ENCODE data around the gene CALR.
"Not testable (repeated sequence)": the region's sequence is repeated elsewhere in the genome, so short reads cannot be mapped to it uniquely, and the experiment has no call there.

Gene CALR

DNA sequence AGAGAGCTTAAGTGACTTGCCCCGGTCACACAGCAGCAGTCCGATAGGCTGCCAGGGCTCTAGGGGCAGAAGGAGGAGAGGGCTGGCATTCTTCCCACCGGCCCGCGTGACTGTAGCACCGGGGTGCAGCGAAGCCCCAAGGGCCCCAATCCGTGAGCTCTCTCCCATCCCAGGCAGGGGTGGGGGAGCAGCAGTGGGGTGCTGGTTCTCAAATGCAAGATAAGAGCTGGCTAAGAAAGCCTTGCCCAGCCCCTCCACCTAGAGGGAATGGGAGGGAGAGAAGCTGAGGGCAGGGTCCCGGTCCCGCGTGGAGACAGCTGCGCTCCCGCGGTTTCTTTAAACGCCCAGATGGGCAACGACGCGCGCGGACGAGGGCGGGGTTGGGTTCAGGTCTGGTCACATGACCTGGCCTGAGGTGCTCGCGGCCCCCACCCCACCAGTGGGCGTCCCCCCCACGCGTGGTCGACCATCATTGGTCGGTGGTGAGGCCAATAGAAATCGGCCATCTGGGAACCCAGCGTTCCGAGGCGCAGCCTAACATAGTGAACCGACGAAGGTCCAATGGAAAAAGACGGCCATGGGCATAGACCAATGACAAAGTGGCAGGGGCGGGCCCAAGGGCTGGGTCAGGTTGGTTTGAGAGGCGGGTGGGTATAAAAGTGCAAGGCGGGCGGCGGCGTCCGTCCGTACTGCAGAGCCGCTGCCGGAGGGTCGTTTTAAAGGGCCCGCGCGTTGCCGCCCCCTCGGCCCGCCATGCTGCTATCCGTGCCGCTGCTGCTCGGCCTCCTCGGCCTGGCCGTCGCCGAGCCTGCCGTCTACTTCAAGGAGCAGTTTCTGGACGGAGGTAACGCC, at the start of gene CALR:
Gene CALR (plus strand): TSS at position 683 of the 852 bp plus-strand sequence. CDS start 71 bp downstream, at position 754.
- peak; percentile 99 to 100 for DNase-seq

- DNase-seq: not testable (repeated sequence)
These were observed 48.1 kb upstream of the CALR start for GRCh38 chr19:12890299-12890786.

GRCh38 chr19:12890787-12891552, 47.4 kb upstream of the CALR start, which contains the start of gene GCDH:
Gene GCDH, plus strand, starts transcription at chr19:12891160. Its CDS starts 145 bp downstream, at chr19:12891305.
- peak; percentile 99 for DNase-seq

- no peak for DNase-seq
These were observed 46.8 kb upstream of the CALR start for GRCh38 chr19:12891553-12892021.

DNA sequence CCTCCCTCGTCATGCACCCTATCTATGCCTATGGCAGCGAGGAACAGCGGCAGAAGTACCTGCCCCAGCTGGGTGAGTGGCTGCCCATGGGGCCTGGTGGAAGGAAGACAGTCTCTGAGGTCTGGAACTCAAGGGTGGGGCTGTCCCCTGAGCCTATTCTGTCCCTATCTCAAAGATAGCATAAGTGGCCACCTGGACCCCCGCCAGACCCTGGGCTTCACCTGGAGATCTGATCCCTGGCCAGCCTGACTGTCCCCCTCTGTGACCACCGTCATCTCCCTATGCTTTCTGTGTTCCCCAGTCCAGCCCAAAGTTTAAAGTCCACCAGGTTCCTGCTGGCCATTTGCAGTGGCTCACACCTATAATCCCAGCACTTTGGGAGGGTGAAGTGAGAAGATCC, 44.8 kb upstream of the CALR start:
- DNase-seq: no peak

- DNase-seq: no peak
These were observed 41.9 kb upstream of the CALR start for GRCh38 chr19:12896460-12896859.

DNA sequence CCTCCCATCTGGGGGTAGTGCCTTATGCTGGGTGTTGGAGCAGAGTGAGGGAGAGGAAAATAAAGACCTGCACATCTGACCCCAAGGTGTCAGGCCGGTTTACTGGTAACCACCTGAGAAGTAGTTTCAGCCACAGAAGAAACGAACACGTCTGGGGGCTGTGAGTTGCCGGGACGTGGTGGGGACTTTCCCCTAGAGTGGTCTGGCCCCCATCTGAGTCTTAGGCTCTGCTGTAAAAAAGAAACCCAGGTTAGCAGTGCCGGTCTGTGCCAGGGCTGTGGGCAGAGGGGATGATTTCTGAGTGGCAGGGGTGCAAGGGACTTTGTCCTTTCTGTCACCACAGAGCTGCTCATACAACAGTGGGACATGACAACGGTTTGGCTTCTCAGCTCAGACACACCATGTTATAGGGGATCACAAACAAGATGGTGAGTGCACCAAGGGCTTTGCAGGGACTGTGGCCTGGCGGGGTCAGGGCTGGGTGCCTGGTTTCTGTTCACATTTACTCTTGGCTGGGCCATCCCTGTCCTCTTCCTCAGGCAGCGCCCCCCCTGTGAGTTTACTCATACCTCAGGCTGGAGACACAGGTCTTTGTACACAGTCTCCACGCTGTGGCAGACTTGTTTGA, 38.4 kb upstream of the CALR start:
- DNase-seq: no peak

DNA sequence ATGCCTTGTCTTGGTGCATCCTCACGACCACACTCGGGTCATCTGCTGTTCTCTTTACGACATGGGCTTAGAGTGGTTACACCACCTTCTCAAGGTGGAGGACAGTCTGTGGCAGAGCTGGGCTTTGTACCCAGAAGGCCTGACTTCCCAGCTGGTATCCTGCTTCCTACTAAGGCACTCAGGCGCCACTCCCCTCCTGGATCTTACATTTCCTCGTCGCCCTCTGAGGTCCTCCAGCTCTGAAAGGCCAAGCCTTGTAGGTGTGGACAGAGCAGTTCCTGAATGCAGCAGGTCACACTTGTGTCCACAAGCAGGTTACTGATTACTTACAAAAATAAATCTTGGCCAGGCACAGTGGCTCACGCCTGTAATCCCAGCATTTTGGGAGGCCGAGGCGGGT, 31.2 kb upstream of the CALR start:
- DNase-seq: no peak

- peak; percentile 81 to 92 for DNase-seq
These were observed 25.8 kb upstream of the CALR start for GRCh38 chr19:12912571-12912970.

DNA sequence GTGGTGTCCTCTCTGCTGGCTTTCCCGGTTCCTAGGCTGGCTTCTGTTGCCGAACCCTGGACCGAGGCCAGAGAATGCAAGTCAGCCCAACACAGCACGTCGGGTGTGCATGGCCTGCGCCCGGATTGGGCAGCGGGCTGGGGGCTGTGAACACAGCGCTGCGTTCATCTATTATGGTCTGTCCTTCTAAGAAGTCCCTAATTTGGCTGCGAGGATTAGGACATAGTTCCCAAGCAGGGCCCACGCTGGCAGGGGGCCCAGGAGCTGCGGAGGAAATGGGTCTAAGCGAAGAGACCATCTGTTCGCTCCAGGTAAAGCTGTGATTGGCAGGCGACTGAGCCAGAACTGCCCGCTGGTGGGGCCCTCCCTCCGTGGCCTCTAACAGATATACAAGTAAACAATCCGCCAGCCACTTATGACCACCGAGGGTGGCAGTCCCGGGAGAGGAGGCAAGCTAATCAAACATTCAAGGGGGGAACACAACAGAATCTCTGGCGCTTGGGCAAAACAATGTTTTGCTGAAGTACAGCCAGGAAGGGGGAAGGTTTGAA, 25.3 kb upstream of the CALR start:
- peak; percentile 98 to 99 for DNase-seq

GRCh38 chr19:12913851-12914690, 24.3 kb upstream of the CALR start:
- peak in 1 of 2 experiments; percentile 56 for DNase-seq

DNA sequence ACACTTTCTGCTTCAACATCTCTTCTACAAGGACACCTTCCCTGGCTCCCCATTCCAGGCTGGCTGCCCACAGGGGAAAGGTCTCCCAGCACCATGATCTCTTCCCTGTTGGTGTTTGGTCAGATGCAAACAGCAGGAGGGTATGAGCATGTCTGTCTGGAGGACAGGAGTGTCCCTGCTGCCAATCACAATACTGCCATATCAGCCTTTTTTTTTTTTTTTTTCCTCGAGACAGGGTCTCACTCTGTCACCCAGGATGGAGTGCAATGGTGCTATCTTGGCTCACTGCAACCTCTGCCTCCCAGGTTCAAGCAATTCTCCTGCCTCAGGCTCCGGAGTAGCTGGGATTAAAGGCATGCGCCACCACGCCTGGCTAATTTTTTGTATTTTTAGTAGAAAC, 22.5 kb upstream of the CALR start:
- DNase-seq: not testable (repeated sequence)

GRCh38 chr19:12918253-12918652, 20.2 kb upstream of the CALR start:
- DNase-seq: no peak

DNA sequence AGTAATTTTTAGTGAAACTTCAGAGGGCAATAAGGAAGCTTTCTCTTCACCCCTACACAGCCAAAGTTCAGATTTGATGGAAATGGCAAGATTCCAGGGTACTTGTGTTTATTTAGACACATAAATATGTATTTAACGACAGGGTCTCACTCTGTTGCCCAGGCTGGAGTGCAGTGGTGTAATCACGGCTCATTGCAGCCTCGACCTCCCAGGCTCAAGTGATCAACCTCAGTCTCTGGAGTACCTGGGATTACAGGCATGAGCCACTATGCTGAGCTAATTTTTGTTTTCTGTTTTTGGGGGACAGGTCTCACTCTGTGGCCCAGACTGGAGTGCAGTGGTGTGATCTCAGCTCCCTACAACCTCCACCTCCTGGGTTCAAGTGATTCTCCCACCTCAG, 17.4 kb upstream of the CALR start:
- no peak for DNase-seq

DNA sequence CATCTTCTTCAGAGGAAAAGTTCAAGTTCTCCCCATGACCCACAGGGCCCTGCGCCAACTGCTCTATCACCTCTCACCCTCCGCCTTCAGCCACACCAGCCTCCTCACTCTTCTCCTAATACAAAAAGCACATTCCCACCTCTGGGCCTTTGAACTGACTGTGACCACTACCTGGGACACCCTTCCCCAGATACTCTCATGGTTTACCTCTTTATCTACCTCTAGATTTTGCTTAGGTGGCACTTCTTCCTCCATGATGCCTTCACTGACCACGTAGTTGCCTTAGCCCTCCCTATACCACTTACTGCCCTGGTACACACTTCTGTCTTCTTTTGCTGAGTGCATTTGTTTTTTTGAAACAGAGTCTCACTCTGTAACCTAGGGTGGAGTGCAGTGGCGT, 15.4 kb upstream of the CALR start:
- no peak for DNase-seq

DNA sequence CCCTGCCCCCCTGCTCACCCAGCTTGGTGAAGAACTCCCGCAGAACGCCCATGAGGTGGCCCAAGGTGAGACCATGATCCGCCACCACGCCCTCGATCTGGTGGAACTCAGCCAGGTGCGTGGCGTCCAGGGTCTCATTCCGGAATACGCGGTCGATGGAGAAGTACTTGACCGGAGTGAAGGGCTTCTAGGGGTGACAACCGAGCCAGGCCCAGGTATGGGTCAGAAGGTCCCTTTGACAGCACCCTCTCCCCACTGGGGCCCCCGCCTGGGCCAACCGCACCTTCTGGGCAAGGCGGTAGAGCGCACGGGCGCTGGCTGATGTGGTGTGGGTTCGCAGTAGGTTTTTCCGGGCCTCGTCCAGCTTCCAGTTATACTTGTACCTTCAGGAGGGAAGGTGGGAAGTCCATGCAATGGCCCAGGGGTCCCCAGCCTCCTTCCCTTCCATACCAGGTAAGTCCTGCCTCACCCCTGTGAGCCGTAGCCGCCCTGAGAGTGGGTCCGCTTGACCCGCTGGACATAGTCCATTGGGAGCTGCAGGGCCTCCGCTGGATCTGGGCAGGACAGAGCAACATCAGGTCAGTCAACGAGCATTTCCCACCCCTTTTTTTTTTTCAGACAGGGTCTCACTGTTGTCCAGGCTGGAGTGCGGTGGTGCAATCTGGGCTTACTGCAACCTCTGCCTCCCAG, 13.6 kb upstream of the CALR start:
- no peak for DNase-seq

GRCh38 chr19:12930002-12930645, 8.3 kb upstream of the CALR start:
- no peak for DNase-seq

- DNase-seq: no peak
These were observed 5.8 kb upstream of the CALR start for GRCh38 chr19:12932392-12933286.

DNA sequence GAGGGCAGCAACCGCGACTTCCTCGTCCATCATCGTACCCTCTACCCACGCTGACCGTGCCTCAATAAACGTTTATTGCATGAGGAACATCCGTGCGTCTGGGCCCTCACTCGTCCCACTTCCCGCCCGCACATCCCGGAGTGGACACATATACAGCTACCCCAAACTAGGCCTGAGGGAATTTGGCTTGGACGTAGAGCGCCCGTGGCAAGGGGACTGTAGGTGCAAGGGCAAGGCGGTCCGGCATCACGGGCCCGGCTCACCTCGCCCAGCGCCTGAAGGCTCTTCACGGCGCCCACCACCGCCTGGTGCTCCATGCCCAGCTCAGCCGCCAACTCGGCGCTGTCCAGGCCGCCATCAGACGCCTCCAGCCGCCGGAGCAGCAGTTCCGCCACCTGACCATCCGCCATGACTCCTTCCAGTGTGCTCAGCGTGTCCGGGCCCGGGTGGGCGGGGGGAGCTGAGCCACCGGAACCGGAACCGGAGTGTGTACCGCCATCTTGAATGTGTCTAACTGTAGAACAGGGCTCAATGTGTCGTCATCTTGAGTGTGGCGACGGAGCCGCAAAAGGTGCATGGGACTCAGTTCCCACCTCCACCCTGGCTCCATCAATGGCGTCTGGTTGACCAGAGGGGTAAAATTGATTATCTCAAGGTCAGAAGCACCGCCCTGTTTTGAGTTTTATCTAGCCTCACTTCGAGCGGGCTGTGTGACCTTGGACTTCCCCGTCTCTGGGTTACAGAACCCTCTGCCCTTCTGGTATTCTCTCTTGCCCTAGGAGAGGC, 4.9 kb upstream of the CALR start, which contains the start of gene FARSA:
Gene FARSA (minus strand): TSS at position 425 of the 786 bp plus-strand sequence. CDS start 15 bp downstream, at position 410.
- DNase-seq: peak; percentile 86 to 93
